ENCODE data around the gene ARHGAP10.

DNA sequence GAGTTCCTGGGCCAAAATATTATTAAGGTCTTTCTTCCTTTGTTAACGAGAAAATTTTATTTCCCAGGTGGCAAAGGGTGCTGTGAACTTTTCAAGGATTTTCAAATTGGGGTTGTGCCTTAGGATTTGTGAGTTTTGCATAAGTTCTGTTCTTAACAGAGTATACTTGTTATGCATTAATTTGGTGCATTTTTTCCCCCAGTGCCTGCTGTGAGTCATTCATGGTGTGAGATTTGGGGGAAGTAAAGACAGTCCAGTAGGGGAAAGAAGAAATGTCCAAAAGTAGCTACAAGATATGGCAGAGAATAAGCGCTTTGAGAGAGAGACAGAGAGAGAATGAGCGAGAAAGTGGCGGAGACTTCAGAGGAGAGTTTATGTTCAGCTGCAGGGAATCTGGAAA is 239.2 kb downstream of the ARHGAP10 start:
- TF ChIP-seq, protein P1, sequence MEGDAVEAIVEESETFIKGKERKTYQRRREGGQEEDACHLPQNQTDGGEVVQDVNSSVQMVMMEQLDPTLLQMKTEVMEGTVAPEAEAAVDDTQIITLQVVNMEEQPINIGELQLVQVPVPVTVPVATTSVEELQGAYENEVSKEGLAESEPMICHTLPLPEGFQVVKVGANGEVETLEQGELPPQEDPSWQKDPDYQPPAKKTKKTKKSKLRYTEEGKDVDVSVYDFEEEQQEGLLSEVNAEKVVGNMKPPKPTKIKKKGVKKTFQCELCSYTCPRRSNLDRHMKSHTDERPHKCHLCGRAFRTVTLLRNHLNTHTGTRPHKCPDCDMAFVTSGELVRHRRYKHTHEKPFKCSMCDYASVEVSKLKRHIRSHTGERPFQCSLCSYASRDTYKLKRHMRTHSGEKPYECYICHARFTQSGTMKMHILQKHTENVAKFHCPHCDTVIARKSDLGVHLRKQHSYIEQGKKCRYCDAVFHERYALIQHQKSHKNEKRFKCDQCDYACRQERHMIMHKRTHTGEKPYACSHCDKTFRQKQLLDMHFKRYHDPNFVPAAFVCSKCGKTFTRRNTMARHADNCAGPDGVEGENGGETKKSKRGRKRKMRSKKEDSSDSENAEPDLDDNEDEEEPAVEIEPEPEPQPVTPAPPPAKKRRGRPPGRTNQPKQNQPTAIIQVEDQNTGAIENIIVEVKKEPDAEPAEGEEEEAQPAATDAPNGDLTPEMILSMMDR (IDR thresholded peaks at IDR 0.05), result no peak
- TF ChIP-seq POLR2A (IDR thresholded peaks at IDR 0.05), result no peak

Measured in right lobe of liver (tissue), 4 donors.